ENCODE results near the gene IGSF22.
A peak's percentile ranks its signal among the peaks of the same experiment; 100 is the strongest.
"Not testable (repeated sequence)": the region's sequence is repeated elsewhere in the genome, so short reads cannot be mapped to it uniquely, and the experiment has no call there.

IGSF22 gene

DNA sequence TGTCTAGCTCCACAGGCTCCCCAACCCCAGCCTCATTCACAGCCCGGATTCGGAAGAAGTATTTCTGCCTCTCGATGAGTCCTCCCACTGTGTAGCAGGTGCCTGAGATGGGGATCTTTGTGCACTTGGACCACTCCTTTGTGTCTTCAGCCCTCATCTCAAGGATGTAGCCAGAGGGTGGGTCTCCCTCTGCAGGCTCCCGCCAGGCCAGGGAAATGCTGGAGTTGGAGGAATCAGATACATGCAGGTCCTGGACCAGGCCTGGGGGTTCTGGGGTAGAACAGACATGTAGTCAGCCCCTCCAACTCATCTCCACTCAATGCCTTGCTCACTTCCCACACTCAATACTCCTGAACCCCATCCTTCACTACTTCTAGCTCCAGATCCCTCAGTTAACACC lies 16.6 kb downstream of the IGSF22 start:
- no peak for DNase-seq

DNA sequence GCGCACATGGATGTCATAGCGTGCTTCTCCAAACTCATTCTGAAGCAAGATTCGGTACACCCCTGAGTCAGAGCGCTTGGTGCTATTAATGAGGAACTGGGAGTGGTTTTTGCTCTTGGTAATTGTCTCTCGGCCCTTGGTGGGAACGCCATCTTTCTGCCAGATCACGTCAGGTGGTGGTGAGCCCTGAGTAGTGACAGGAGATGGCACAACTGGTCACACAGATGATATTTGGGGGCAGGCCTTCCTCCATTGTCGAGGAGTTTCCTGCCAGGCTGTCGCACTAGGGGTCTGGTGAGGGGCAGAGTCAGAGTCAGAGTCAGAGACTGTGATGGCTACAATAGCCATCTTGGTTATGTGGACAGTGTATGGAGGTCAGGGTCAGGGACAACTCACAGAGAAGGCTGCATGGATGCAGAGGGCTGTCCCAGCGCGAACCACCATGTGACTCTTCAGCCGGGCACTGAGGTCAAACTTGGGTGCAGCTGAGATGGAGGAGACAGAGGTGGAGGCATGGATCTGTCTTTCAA lies 18.1 kb downstream of the IGSF22 start:
- no peak for DNase-seq

DNA sequence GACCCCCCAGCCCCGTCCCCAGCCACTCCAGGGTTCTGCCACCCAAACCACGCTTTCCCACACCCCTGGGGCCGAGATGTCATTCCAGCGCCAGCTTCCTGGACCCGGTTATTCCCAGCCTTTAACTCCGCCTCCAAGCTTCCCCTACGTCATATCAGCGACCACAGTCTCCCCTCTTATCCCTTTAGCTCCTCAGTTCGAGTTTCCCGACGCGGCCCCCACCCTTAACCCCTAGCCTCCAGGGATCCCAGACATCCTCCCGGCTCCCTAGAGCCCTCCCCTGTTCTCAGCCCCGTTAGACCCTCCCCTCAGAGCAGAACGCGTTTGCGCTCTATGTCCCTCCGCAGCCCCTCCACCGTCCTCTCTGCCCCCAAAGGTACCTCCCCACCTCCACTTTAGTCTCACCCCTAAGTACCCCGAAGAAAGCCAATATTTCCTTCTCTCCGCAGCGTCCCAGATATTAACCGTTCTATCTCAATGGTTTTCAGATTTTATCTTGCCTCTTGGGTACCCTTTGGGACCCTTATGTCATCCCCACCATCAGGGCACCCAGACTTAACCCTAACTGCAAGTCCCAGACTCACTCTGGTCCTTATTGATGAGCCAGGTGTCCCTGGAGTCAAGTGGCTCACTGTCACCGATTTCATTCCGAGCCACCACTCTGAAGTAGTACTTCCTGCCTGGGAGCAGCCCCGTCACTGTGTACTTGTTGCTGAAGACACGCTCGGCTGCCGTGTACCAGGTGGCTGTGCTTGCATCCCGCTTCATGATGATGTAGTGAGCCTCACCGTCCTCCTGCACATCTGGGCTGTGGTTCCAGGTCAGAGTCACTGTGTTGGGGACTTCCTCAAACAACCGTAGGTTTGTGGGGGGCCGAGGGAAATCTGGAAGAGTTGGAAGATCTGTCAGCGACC lies 19.4 kb downstream of the IGSF22 start:
- peak; percentile 91 for DNase-seq

DNA sequence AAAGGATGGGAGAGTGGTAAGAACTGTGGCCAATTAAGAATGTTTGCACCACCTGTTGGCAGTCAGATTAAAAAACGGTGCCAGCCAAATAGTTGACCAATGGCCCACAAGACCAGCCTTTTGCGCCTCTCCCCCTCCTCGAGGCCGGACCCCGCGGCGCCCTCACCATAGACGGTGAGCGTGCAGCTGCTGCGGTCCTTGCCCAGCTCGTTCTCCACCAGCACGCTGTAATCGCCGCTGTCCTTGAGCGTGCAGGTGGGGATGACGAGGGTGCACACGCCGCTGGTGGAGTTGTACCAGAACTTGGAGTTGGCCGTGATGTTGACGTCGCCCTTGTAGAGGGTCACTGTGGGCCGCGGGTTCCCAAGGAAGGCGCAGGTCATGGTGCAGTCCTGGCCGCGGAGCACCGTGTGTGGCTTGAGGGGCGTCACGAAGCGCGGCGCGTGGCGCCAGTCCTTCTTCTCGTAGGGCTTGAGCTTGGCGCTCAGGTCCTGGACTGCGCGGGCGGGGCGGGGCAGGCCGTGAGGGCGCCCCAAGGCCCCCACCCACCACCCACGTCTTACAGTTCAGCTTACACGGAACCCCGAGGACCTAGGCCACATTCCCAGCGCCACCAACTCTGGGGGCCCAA lies 20.2 kb downstream of the IGSF22 start:
- peak; percentile 78 for DNase-seq

DNA sequence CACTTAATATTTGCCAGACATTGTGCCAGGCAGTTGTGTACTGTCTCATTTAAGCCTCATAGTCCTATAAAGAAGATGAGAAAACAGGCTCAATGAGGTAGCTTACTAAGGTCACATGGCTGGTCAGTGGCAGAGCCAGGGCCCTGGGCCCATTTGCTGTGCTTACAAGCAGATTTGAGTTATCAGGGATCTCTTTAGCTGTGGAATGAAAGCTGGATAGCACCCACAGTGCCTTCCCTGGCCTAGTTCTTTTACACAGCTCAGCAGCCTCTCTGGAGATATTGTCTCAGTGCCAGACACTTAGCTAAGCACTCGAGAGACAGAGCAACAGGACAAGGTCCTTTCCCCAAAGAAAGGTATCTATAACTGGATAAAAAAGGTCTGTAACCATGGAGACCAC lies 21.3 kb downstream of the IGSF22 start:
- DNase-seq: no peak

DNA sequence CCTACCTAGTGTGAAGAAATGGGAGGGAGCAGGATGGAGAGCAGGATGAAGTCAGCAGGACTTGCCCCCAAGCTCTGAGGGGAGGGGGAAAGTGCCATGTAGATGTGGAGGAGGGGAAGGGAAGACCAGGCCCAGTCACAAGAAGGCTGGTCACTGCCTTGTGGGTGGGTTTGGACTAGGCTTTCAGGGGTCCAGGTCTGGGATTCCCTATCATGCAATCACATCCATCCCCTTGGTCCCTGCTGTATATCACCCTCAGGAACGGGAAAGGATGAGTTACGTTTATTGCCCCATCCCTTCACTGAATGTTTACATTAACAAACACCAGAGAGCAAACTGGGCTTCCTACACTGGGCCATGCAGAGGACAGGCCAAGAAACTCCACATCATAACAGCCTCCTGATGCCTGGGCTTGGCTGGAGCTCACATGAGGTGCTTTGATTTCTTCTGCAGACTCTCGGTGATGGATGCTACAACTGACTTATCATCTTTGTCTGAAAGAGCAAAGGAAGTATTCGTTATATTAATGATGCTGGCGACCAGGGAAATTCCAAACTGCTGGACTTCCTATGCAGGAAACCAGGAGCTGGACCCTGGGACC lies 21.8 kb downstream of the IGSF22 start:
- no peak for DNase-seq

DNA sequence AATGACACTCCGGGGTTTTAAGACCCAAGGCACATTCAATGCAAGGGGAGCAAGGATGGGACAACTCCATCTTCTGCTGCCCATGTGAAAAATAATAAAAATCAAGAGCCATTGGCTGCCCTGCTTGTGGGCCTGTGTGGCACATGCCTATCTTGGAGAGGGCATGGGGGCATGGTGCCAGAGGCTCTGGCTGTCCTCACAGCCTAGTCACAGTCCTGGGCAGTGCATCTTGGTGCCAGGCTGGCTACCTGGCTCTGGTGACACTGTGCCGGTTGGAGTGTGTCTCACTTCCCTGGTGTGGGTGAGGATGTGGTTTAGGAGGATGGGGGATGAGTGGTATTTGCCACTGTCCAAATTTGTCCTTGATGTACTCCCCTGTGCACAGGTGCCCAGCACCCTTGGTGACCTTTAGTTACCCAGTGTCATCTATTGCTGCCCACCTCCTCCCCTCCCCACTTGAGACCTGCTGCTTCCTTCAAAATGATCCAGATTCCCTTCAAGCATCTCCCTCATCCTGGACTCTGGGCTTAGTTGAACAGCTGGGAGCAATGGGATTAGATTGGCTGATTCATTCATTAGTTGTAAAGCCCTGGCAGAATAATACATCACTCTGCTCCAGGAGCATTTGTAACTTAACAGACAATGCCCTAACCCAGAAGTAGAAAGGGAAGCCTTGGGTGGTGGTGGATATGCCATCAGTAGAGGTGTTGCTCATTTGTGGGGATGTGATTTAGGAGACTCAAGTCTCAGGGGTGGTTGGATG lies 22.8 kb downstream of the IGSF22 start:
- DNase-seq: no peak

DNA sequence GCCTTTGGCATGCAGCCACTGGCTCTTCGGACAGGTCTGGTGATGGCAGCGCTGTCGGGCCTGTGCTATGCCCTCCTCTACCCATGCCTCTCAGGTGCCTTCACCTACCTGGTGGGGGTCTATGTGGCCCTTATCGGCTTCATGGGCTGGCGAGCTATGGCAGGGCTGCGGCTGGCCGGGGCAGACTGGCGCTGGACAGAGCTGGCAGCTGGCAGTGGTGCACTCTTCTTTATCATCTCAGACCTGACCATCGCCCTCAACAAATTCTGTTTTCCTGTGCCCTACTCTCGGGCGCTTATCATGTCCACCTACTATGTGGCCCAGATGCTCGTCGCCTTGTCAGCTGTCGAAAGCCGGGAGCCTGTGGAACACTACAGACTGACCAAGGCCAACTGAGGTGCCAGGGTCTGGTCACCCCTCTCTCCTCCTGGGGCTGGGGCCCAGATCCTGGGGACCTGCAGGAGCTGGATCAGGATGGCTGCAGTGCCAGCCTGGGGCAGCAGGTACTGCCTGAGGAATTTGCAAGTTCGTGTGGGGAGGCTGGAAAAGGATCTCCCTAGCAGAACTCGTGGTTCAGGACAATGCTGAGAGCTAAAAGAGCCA lies 24.3 kb downstream of the IGSF22 start:
- no peak for DNase-seq

DNA sequence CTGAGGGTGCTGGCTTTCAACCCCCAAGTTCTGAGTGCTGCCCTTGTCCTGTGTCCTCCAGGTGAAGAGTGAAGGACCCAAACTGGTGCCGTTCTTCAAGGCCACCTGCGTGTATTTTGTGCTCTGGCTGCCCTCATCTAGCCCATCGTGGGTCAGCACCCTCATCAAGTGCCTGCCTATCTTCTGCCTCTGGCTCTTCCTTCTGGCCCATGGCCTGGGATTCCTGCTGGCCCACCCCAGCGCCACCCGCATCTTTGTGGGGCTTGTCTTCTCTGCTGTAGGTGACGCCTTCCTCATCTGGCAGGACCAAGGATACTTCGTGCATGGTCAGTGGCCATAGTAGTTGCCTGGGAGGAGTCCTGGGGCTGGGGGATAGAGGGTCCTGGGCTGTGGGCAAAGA lies 25.1 kb downstream of the IGSF22 start:
- DNase-seq: no peak

DNA sequence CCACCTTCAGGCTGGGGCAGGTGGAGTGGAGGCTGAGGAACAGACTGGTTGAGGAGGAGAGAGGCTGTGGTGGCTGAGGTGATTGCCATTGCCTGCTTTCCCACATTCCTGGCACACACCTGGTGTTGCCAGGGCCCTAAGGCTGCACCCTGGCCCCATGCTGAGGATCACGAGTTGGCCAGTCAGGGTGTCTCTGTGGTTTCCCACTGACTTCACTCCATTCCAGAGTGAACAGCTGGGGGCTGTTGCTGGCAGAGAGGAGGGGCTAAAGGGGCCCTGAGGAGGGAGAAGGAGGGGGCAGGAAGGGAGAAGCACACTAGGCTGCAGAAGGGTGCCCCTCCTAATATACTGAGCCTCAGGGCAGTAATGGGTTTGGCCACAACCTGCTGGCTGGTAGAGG lies 25.6 kb downstream of the IGSF22 start:
- no peak for DNase-seq

DNA sequence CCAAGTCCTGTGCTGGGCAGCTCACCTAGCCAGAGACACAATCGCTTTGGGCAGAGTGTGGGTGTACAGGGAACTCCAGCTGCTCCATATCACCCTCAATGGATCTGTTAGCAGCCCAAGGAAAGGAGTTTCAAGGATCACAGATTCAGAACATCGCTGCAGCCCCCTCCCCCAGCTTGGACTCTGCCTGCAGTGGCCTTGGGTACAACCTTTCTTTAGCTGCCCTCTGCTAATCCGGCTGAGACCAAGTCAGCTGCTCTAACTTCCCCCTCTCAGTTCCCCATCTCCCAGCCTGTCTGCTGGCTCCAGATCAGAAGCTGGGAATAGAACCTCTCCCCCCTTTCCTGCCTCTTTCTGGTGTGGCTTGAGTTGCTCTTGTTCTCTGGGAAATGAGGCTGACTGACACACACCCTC lies 26.1 kb downstream of the IGSF22 start:
- DNase-seq: peak; percentile 43

DNA sequence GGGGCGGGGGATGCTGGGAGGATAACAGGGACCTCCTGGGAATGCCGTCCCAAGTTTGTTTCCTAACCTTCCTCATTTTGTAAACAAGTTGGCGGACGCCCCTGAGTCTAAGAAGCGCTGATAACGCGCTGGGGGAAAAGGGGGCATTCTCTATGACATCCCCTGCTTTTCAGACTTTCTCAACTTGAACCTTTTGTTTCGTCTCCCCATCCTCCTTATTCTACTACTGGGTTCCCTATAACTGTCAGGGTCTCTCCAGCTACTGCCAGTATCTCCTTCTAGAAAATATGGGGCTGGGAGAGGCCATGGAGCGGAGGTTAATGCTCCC lies 26.8 kb downstream of the IGSF22 start:
- no peak for DNase-seq

DNA sequence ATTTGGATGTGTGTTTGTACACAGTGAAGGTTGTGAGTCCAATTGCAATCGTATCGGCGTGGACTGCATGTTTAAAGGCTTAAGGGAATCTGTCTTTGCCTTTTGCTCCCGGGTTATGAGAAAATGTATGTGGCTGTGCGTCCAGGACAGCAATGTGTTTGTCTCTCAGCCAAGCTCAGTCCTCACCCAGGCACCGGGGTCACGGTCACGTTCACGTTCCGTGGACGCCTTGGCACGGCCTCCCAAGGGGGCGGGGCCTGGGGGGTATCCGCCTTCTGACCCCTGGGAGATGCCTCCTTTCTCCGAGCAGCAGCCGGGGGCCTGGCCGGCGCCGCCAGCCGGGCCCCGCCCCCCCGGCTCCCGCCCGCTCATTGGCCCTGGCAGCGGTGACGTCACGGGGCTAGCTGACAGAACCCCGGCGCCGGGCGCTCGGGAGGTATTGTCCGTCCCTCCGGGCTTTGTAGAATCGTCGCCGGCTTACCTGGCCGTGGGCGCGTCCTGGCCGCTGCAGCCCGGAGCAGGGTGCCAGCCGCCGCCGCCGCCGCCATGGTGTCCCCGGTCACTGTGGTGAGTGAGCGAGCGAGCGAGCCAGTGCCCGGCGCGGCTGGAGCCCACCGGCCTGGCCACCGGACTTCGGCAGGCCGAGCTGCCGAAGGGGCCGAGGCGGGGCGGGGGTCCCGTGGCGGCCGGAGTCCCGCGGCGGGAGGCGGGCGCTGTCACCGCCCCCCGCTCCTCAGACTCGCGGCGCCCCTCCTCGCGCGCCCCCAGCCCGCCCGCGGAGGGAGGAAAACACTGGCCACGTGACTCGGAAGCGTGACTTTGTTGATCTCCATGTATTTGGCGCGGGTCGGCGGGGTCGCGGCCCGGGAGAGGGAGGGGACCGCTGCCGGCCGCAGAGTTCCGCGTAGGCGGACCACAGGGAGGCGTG lies 27.4 kb downstream of the IGSF22 start, which contains the start of gene TMEM86A:
TSS of gene TMEM86A (plus strand) at position 439 of the 928 bp plus-strand sequence. CDS start at position 547, 108 bp downstream.
- peak; percentile 96 for DNase-seq

DNA sequence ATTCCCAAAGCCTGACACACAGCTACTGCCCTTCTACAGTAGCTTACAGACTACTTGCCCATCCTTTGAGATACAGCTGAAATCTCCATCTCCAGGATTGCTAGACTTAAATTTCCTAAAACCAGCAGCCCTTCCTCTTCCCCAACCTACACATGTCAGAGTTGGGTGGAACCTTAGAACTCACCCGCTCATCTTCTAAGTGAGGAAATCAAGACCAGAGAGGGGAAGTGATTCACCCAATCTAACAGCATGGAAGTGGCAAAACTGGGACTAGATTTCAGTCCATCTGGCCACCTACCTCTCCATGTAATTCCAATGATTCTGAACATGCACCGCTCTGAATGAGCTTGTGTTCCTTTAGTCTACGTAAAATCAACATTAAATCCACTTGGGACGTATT lies 28.4 kb downstream of the IGSF22 start:
- no peak for DNase-seq

DNA sequence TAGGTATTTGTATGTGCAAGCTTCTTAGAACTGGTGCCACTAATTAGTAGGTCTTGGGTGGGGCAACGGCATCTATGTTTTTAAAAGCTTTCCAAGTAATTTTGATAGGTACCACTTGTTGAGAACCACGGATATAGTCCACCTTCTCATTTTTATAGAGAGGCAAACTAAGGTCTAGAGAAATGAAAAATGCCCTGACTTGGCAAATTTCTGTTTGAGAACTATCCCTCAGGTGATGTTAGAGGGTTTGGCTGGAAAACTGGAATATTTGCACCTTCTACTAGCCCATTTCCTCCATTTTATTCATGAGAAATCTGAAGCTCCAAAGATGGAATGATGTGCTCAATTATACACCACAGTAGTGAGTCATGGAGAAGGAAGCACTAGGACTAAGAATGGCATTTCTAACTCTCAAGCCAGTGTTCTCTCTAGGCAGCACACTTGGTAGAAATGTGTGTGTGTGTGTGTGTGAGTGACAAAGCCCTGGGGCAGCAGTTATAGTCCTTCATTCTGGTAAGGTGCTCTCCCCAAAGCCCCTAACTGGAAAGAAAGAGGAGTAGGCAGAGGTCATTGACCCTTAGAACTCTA lies 29.3 kb downstream of the IGSF22 start:
- DNase-seq: no peak

DNA sequence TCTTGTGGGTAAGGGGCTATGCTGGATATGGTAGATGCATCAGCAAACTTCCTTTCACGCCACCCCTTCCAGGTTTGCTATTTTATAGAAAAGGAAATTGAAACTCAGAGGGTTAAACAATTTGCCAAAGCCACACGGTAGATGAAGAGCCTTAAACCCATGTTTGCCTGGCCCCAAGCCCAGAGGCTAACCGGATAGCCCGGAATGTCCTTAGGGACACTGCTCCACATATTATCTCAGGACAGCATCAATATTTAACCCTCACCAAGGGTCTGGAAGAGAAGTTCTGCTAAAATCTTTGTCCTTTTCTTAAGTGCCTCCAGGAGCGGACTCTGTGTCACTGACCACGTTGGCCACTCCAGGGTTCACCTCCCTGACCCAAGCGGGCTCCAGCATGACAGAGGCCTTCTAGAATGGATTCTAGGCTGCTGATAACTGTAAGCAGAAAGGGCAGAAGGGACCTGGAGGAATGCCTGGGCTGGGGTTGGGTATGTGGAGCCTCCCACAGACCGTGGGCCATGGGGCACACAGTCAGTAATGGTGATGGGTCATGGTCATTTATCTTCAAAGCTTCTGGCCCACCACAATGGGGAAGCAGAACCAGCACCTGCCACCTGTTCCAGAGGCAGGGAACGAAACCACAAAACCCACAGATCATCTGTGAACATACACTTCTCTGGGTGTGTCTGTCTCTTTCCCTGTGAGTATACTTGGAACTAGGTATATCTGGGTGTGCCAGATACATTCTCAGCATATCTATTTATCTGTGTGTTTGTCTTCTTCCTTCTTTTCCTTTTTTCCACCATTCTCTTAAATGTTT lies 32.8 kb downstream of the IGSF22 start:
- DNase-seq: no peak

DNA sequence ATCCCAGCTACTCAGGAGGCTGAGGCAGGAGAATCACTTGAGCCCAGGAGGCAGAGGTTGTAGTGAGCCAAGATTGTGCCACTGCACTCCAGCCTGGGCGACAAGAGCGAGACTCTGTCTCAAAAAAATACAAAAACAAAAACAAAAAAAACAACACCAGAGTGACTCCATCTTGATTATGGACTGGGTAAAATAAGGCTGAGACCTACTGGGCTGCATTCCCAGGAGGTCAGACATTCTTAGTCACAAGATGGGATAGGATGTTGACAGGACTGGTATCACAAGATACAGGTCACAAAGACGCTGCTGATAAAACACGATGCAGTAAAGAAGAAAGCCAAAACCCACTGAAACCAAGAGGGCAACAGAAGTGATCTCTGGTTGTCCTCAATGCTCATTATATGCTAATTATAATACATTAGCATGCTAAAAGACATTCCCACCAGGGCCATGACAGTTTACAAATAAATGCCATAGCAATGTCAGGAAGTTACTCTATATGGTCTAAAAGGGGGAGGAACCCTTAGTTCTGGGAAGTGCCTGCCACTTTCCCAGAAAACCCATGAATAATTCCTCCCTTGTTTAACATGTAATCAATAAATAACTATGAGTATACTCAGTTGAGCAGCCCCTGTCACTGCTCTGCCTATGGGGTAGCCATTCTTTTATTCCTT lies 34.4 kb downstream of the IGSF22 start:
- not testable (repeated sequence) for DNase-seq

DNA sequence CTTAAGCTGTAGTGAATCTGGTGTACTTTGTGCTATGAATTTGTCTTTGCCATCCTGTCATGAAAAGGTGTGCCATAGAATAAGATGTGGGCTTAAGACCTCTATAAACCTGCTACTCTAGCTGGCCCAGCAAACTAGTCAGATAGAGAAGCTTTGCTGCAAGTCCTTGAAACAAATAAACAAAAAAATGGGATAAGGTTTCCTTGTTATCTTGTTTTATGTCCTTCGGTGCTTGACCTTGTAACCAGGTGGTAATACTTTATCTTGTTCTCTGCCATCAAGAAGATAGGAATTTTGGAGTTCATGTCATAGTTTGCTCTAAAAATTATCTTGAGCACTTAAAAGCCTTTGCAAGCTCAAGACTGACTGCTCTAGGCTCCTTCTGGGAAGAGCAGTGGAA lies 41.7 kb downstream of the IGSF22 start:
- DNase-seq: no peak

DNA sequence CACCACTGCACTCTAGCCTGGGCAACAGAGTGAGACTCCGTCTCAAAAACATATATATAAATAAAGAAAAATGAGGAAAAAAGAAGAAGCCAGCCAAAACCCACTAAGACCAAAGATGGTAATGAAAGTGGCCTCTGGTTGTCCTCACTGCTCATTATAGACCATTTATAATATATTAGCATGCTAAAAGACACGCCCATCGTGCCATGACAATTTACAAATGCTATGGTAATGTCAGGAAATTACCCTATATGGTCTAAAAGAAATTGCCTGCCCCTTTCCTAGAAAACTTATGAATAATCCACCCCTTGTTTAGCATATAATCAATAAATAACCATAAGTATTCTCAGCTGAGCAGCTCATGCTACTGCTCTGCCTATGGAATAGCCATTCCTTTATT lies 43.5 kb downstream of the IGSF22 start:
- no peak for DNase-seq
